ENCODE results near the gene CCDC33. TPM values are rescaled to one million over a fixed set of nuclear protein-coding genes. Genes with fewer than 3 reads are reported as not detected.

The CCDC33 gene
- total and polyA plus RNA-seq, 2 experiments from 2014 or later = not detected

GRCh38 chr15:74270854-74271520, 34.9 kb downstream of the CCDC33 start:
- Histone ChIP-seq H3K9me3 (ENCODE audit: low read depth) (no peaks in the 10 kb centered on the region), H3K27me3 (replicated peaks; ENCODE audit: insufficient read depth) (peaks cover 26% of the 10 kb centered on the region), H3F3A (ENCODE audit: insufficient read depth) (no peaks in the 10 kb centered on the region), H2AFZ (no peak overlapping the region), H3K4me3 (no peak overlapping the region), H3K27ac (no peak overlapping the region), H3K4me1 (ENCODE audit: insufficient read depth) (no peaks in the 10 kb centered on the region), H3K9me2 (ENCODE audit: insufficient read depth) (no peaks in the 10 kb centered on the region), H3K9ac (no peak overlapping the region), H4K20me1 (ENCODE audit: insufficient read depth) (no peaks in the 10 kb centered on the region), H3K79me2 (ENCODE audit: insufficient read depth) (no peaks in the 10 kb centered on the region), H3K4me2 (ENCODE audit: unreplicated experiment) (no peak overlapping the region), H3K36me3 (ENCODE audit: low read depth) (no peaks in the 10 kb centered on the region)
- TF ChIP-seq EZH2 (IDR thresholded peaks at IDR 0.05; ENCODE audit: insufficient read depth, poor library complexity, severe bottlenecking) (no peak), EZH2phosphoT487 (IDR thresholded peaks at IDR 0.05; ENCODE audit: insufficient read depth, low read depth) (no peak)
- WGBS, 2 experiments (ENCODE audit: low coverage in 1 of 2, low lambda C conversion rate in 2 of 2, missing lambda C conversion rate in 2 of 2) = 30 to 36% methylated on average over 14 of the region's 14 CpGs
- no peak for DNase-seq
- in situ Hi-C loops (cut with MboI) = no loop called here

GRCh38 chr15:74272812-74273211, 36.7 kb downstream of the CCDC33 start:
- in situ Hi-C loops (cut with MboI) = no loop called here
- H4K20me1 ChIP-seq (ENCODE audit: insufficient read depth) = no peaks in the 10 kb centered on the region
- H3K9me2 ChIP-seq (ENCODE audit: insufficient read depth) = no peaks in the 10 kb centered on the region
- TF ChIP-seq EZH2phosphoT487 (IDR thresholded peaks at IDR 0.05; ENCODE audit: insufficient read depth, low read depth) (no peak), EZH2 (IDR thresholded peaks at IDR 0.05; ENCODE audit: insufficient read depth, poor library complexity, severe bottlenecking) (no peak)
- no peaks in the 10 kb centered on the region for H3K36me3 ChIP-seq (ENCODE audit: low read depth)
- 69% methylated on average over 10 of the region's 10 CpGs for WGBS, 2 experiments (ENCODE audit: low coverage in 1 of 2, low lambda C conversion rate in 2 of 2, missing lambda C conversion rate in 2 of 2)
- H3K4me3 ChIP-seq = no peak overlapping the region
- no peaks in the 10 kb centered on the region for H3K4me1 ChIP-seq (ENCODE audit: insufficient read depth)
- H3K27me3 ChIP-seq (replicated peaks; ENCODE audit: insufficient read depth) = peaks cover 13% of the 10 kb centered on the region
- H3K4me2 ChIP-seq (ENCODE audit: unreplicated experiment) = no peak overlapping the region
- H3K9ac ChIP-seq = no peak overlapping the region
- no peak for DNase-seq
- no peak overlapping the region for H2AFZ ChIP-seq
- no peaks in the 10 kb centered on the region for H3K9me3 ChIP-seq (ENCODE audit: low read depth)
- no peaks in the 10 kb centered on the region for H3K79me2 ChIP-seq (ENCODE audit: insufficient read depth)
- no peaks in the 10 kb centered on the region for H3F3A ChIP-seq (ENCODE audit: insufficient read depth)
- H3K27ac ChIP-seq = no peak overlapping the region

- Histone ChIP-seq H3K79me2 (ENCODE audit: insufficient read depth) (no peaks in the 10 kb centered on the region), H3K9ac (no peak overlapping the region), H3K27me3 (replicated peaks; ENCODE audit: insufficient read depth) (peaks cover 14% of the 10 kb centered on the region), H3K4me2 (ENCODE audit: unreplicated experiment) (no peak overlapping the region), H3K9me2 (ENCODE audit: insufficient read depth) (no peaks in the 10 kb centered on the region), H3K9me3 (ENCODE audit: low read depth) (no peaks in the 10 kb centered on the region), H3F3A (ENCODE audit: insufficient read depth) (no peaks in the 10 kb centered on the region), H3K4me1 (ENCODE audit: insufficient read depth) (no peaks in the 10 kb centered on the region), H2AFZ (no peak overlapping the region), H3K27ac (no peak overlapping the region), H3K36me3 (ENCODE audit: low read depth) (no peaks in the 10 kb centered on the region), H3K4me3 (no peak overlapping the region), H4K20me1 (ENCODE audit: insufficient read depth) (no peaks in the 10 kb centered on the region)
- no peak for TF ChIP-seq EZH2 (IDR thresholded peaks at IDR 0.05; ENCODE audit: insufficient read depth, poor library complexity, severe bottlenecking)
- no peak for TF ChIP-seq EZH2phosphoT487 (IDR thresholded peaks at IDR 0.05; ENCODE audit: insufficient read depth, low read depth)
- in situ Hi-C loops (cut with MboI) = no loop called here
- WGBS, 2 experiments (ENCODE audit: low coverage in 1 of 2, low lambda C conversion rate in 2 of 2, missing lambda C conversion rate in 2 of 2) = 8 to 15% methylated on average over 3 of the region's 3 CpGs
- no peak for DNase-seq
Observed at GRCh38 chr15:74274470-74275038, 38.4 kb downstream of the CCDC33 start.

GRCh38 chr15:74275957-74276356, 39.8 kb downstream of the CCDC33 start:
- TF ChIP-seq EZH2 (IDR thresholded peaks at IDR 0.05; ENCODE audit: insufficient read depth, poor library complexity, severe bottlenecking) (no peak), EZH2phosphoT487 (IDR thresholded peaks at IDR 0.05; ENCODE audit: insufficient read depth, low read depth) (no peak)
- Histone ChIP-seq H3F3A (ENCODE audit: insufficient read depth) (no peaks in the 10 kb centered on the region), H3K9me3 (ENCODE audit: low read depth) (no peaks in the 10 kb centered on the region), H3K4me1 (ENCODE audit: insufficient read depth) (no peaks in the 10 kb centered on the region), H3K9ac (no peak overlapping the region), H3K36me3 (ENCODE audit: low read depth) (no peaks in the 10 kb centered on the region), H4K20me1 (ENCODE audit: insufficient read depth) (no peaks in the 10 kb centered on the region), H3K4me3 (no peak overlapping the region), H3K27me3 (replicated peaks; ENCODE audit: insufficient read depth) (peaks cover 15% of the 10 kb centered on the region), H2AFZ (no peak overlapping the region), H3K9me2 (ENCODE audit: insufficient read depth) (no peaks in the 10 kb centered on the region), H3K79me2 (ENCODE audit: insufficient read depth) (no peaks in the 10 kb centered on the region), H3K4me2 (ENCODE audit: unreplicated experiment) (no peak overlapping the region), H3K27ac (no peak overlapping the region)
- in situ Hi-C loops (cut with MboI) = no loop called here
- 60 to 67% methylated on average over 6 of the region's 6 CpGs for WGBS, 2 experiments (ENCODE audit: low coverage in 1 of 2, low lambda C conversion rate in 2 of 2, missing lambda C conversion rate in 2 of 2)
- no peak for DNase-seq
